Spleen (tissue), 13 donors: ENCODE results near the gene CXCR6. TPM values are rescaled to one million over a fixed set of nuclear protein-coding genes. Genes with fewer than 3 reads are reported as not detected.

Experiments
- DNase-seq: peaks from one replicate; pipeline ENCODE4 v3.0.0-alpha.2; 2020
- H3K27ac ChIP-seq, 8 donors: fragments of 200-600 bp; sonication (generic) in 7 of 8; 1 replicate in 4 of 8; 2 replicates in 4 of 8; pipeline versions ENCODE4 v1.5.0 to v1.8.0; 2016 to 2021; ENCODE audit warnings: inconsistent platforms in 4 of 8, mild to moderate bottlenecking in 4 of 8, moderate library complexity in 1 of 8
- H3K27me3 ChIP-seq, 7 donors: fragments of 200-600 bp; sonication (generic) in 6 of 7; replicated peaks in 1 of 7; 1 replicate in 4 of 7; 2 replicates in 3 of 7; pipeline versions ENCODE4 v1.5.0 to v1.8.0; 2016 to 2021; ENCODE audit warnings: inconsistent platforms in 3 of 7, mild to moderate bottlenecking in 1 of 7
- H3K36me3 ChIP-seq, 6 donors: fragments of 200-600 bp; sonication (generic) in 5 of 6; 1 replicate in 4 of 6; 2 replicates in 2 of 6; pipeline versions ENCODE4 v1.5.0 to v1.8.0; 2016 to 2021; ENCODE audit warnings: inconsistent platforms in 2 of 6
- H3K4me1 ChIP-seq, 6 donors: fragments of 200-600 bp; sonication (generic) in 5 of 6; 1 replicate in 3 of 6; 2 replicates in 3 of 6; pipeline versions ENCODE4 v1.5.0 to v1.8.0; 2016 to 2021; ENCODE audit warnings: inconsistent platforms in 3 of 6
- H3K4me3 ChIP-seq, 8 donors: fragments of 200-600 bp; sonication (generic) in 7 of 8; 1 replicate in 4 of 8; 2 replicates in 4 of 8; pipeline versions ENCODE4 v1.5.0 to v1.8.0; 2016 to 2021; ENCODE audit warnings: inconsistent platforms in 4 of 8, mild to moderate bottlenecking in 4 of 8, moderate library complexity in 2 of 8
- H3K9me3 ChIP-seq, 8 donors: fragments of 200-600 bp; sonication (generic) in 7 of 8; 1 replicate in 4 of 8; 2 replicates in 4 of 8; pipeline versions ENCODE4 v1.5.0 to v1.8.0; 2016 to 2021; ENCODE audit warnings: inconsistent platforms in 4 of 8
- CTCF ChIP-seq, 11 experiments: fragments of 200-600 bp in 7 of 11; fragments of 450-650 bp in 4 of 11; sonication (generic) in 4 of 11; IDR thresholded peaks in 8 of 11; conservative IDR thresholded peaks in 3 of 11; 1 replicate in 7 of 11; 2 replicates in 4 of 11; pipeline versions ENCODE4 v1.4.0 to v1.8.0; 2016 to 2021; ENCODE audit warnings: antibody characterized with exemption in 11 of 11, inconsistent platforms in 4 of 11, mild to moderate bottlenecking in 1 of 11
- POLR2A ChIP-seq, 3 donors: fragments of 450-650 bp; IDR thresholded peaks; one replicate each; pipeline ENCODE4 v1.5.1; 2017; ENCODE audit warnings: antibody characterized with exemption in 3 of 3, mild to moderate bottlenecking in 1 of 3
- POLR2AphosphoS5 ChIP-seq, 3 donors: sonication (generic); formaldehyde crosslinking; IDR thresholded peaks; one replicate each; pipeline ENCODE4 v1.5.1; 2017; ENCODE audit warnings: antibody characterized with exemption in 3 of 3
- WGBS, 5 donors: extraction: QIAGEN DNeasy Blood & Tissue Kit in 3 of 5; methylation state at CpG; one replicate each; pipeline versions ENCODE4 v1.1.5 to v1.1.7; 2013 to 2018; 5-methylcytosine and 5-hydroxymethylcytosine counted together
- intact Hi-C: fragments of 100-400 bp; cut with DNase I; formaldehyde crosslinking; loops from one replicate; pipeline ENCODE4 v1.15.0; 2023; ENCODE audit warnings: low total_unique reads
- long read RNA-seq, 2 donors: transcript quantifications; one replicate each; lab custom pipeline, GENCODE V29; 2026
- polyA plus RNA-seq, 3 donors: library from polyadenylated mRNA; stranded (reverse); fragments of 200-250 nt; gene quantifications; one replicate each; pipeline ENCODE4 v1.2.1, GENCODE V29; 2013
- total RNA-seq, 7 donors: library from RNA; depleted of rRNA in 3 of 7; stranded (reverse); fragments of >200 nt in 3 of 7; fragmentation: NEBNext Ultra II Directional in 4 of 7; extraction: Animal tissue kit (Norgen Biotek cat#: 25700) in 4 of 7; gene quantifications; one replicate each; pipeline versions ENCODE4 v1.1.0 to v1.2.1, GENCODE V29; 2016 to 2021
- donor health status: healthy with polysubstance abuse.
- donor health status: DM: no; HTN: no; CAD: no; lungs with moderate emphysema.
- donor health status: DM: no; HTN: no; CAD: no.
- donor health status: Bipolar disorder and iron deficiency.
- donor health status: healthy.
- donor health status: DM: no; HTN: no; CAD: no.
- donor health status: DM: yes; HTN: yes; CAD: no.

CXCR6 gene
- total RNA-seq (10 to 100 TPM in 5 of 7 donors, 1 to 10 TPM in 2; 6.6 to 35.3 (median 16.0) TPM), polyA plus RNA-seq (1 to 10 TPM; 2.5 to 3.7 (median 2.6) TPM)
- long read RNA-seq, donor 1, partial matches to known transcripts = 0 of 1 reads
- long read RNA-seq, donor 1, other reads (novel, unspliced or antisense) = 0 of 1 reads
- long read RNA-seq, donor 2 = 0 reads

- peak within 1 kb of the TSS in 6 of 8 donors; percentile 0 to 60 (median 13) for H3K4me3 ChIP-seq
- H3K36me3 ChIP-seq = peaks cover 0 to 62% (median 21%) of the 10 kb centered on the region in 6 donors
- WGBS, 5 donors = 83 to 95% (median 87%) methylated on average over 8 of the region's 8 CpGs
- peak in 1 of 3 donors; percentile 53 for TF ChIP-seq POLR2AphosphoS5 (IDR thresholded peaks at IDR 0.05)
- no peak for TF ChIP-seq CTCF (IDR thresholded peaks at IDR 0.05 in 8 of 11, conservative IDR thresholded peaks at IDR 0.05 in 3 of 11)
- intact Hi-C loops = no loop called here
- peak within 1 kb of the TSS; percentile 14 to 89 (median 38) for H3K27ac ChIP-seq
- H3K9me3 ChIP-seq = no peaks in the 10 kb centered on the region
- H3K27me3 ChIP-seq = no peaks in the 10 kb centered on the region
- no peak for DNase-seq
- H3K4me1 ChIP-seq = peaks cover 0 to 45% (median 20%) of the 10 kb centered on the region in 6 donors
Measured at GRCh38 chr3:45943207-45943846, at the start of gene CXCR6. Gene CXCR6, plus strand, starts transcription at chr3:45943464. Its CDS starts 3,018 bp downstream, at chr3:45946482.

- H3K36me3 ChIP-seq = no peaks in the 10 kb centered on the region
- H3K27ac ChIP-seq = peak overlapping the region in 5 of 8 donors; percentile 9 to 59 (median 50)
- no peak for DNase-seq
- TF ChIP-seq POLR2A (IDR thresholded peaks at IDR 0.05) (no peak), POLR2AphosphoS5 (IDR thresholded peaks at IDR 0.05) (no peak)
- peaks cover 2 to 55% (median 14%) of the 10 kb centered on the region in 6 donors for H3K4me1 ChIP-seq
- no peak overlapping the region for H3K4me3 ChIP-seq
- intact Hi-C loops = no loop called here
- no peaks in the 10 kb centered on the region for H3K9me3 ChIP-seq
- WGBS, 5 donors = 20 to 43% (median 22%) methylated on average over 6 of the region's 6 CpGs
- H3K27me3 ChIP-seq = no peaks in the 10 kb centered on the region
Measured at GRCh38 chr3:45894015-45894414, 49.2 kb upstream of the CXCR6 start.

- Histone ChIP-seq H3K4me3 (no peak overlapping the region), H3K4me1 (peaks cover 0 to 39% (median 8%) of the 10 kb centered on the region in 6 donors), H3K27me3 (no peaks in the 10 kb centered on the region), H3K27ac (no peak overlapping the region), H3K36me3 (no peaks in the 10 kb centered on the region), H3K9me3 (no peaks in the 10 kb centered on the region)
- DNase-seq = no peak
- 78 to 90% (median 90%) methylated on average over 5 of the region's 5 CpGs for WGBS, 5 donors
- TF ChIP-seq CTCF (IDR thresholded peaks at IDR 0.05 in 8 of 11, conservative IDR thresholded peaks at IDR 0.05 in 3 of 11) (no peak), POLR2AphosphoS5 (IDR thresholded peaks at IDR 0.05) (no peak), POLR2A (IDR thresholded peaks at IDR 0.05) (no peak)
- intact Hi-C loops = no loop called here
Measured at GRCh38 chr3:45895686-45896468, 47.4 kb upstream of the CXCR6 start.

GRCh38 chr3:45896956-45897355 is 46.3 kb upstream of the CXCR6 start:
- H3K4me1 ChIP-seq = peaks cover 0 to 34% (median 7%) of the 10 kb centered on the region in 6 donors
- DNase-seq = no peak

More at GRCh38 chr3:45896956-45897355, 46.3 kb upstream of the CXCR6 start:
- no peaks in the 10 kb centered on the region for H3K36me3 ChIP-seq
- no peaks in the 10 kb centered on the region for H3K27me3 ChIP-seq
- 78 to 88% (median 81%) methylated on average over 3 of the region's 3 CpGs for WGBS, 5 donors
- TF ChIP-seq CTCF (IDR thresholded peaks at IDR 0.05 in 8 of 11, conservative IDR thresholded peaks at IDR 0.05 in 3 of 11) (no peak), POLR2A (IDR thresholded peaks at IDR 0.05) (no peak), POLR2AphosphoS5 (IDR thresholded peaks at IDR 0.05) (no peak)
- H3K4me3 ChIP-seq = no peak overlapping the region
- H3K27ac ChIP-seq = no peak overlapping the region
- intact Hi-C loops = no loop called here
- H3K9me3 ChIP-seq = no peaks in the 10 kb centered on the region
